T1000 (cell line): Measurements from ENCODE around the gene STMN1.

ENCODE experiments used
- DNase-seq: peaks from one replicate; lab custom pipeline; 2025; ENCODE audit warnings: mixed read lengths; lab: John Stamatoyannopoulos, UW

The STMN1 gene

GRCh38 chr1:25871086-25871703 is 35.0 kb downstream of the STMN1 start:
- no peak for DNase-seq

- no peak for DNase-seq
Measured at GRCh38 chr1:25870614-25871013, 35.6 kb downstream of the STMN1 start.

DNA sequence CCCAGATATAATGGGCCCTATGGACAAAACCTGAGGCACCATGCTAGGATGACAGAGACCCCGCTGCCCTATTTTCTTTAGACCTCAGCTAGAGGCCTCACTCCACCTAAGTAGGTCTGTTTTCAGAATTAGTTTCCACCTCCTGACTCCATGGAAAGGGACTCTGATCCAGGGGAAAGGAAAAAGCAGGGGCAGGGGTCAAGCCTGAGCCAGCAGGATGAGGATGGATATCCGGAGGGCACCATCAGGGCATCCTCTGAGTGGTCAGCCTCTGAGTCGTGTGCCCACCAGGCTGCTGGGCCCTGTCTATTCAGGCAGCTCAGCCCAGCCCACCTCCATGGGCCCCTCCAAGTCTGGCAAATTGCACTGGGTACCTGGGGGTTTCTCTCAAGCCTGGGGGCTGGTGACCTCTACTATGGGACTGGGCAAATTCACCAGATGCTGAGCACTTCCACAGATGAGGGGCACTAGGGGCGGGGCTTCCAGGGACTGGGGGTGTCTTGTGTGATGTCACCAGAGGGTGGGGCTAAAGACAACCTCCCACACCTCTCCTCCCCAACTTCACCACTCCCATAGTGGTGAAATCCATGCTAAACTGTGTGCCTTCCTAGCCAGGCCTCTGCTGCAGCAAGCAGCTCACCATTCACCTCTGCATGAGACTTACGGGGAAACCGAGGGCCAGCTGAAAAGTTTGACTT is 36.2 kb downstream of the STMN1 start:
- no peak for DNase-seq

- DNase-seq, result no peak
Measured at GRCh38 chr1:25867210-25867991, 38.8 kb downstream of the STMN1 start.

DNA sequence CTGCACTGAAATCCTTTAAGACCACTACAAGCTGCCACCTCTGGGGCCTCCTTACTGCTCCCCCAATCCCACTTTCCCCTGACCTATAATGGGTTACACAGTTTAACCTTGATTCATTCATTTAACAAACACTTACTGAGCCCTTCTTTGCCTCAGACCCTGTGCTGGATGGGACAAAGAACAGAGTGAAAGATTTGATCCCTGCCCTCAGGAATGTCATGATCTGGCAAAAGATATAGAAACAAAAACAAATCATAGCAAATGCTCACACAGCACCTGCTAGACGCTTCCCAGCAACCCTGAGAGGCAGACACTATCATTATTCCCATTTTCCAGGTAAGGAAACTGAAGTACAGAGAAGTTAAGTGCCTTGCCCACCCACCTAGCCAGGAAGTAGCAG is 39.9 kb downstream of the STMN1 start:
- no peak for DNase-seq

DNA sequence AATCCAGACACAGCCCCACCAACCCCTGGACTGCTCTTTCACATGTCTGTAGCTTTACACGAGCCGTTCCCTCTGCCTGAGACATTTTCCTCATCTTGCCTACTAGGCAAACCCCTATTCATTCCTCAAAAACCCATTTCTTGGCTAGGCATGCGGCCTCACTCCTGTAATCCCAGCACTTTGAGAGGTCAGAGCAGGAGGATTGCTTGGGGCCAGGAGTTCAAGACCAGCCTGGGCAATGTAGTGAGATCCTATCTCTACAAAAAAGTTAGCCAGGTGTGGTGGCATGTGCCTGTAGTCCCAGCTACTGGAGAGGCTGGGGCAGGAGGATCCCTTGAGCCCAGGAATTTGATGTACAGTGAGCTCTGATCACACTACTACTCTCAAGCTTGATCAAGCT is 41.8 kb downstream of the STMN1 start:
- no peak for DNase-seq

GRCh38 chr1:25863486-25864262 is 42.5 kb downstream of the STMN1 start:
- no peak for DNase-seq

- no peak for DNase-seq
Measured at GRCh38 chr1:25862785-25863485, 43.3 kb downstream of the STMN1 start.

GRCh38 chr1:25861316-25862286 is 44.6 kb downstream of the STMN1 start:
- DNase-seq, result no peak

- DNase-seq, result peak; percentile 91
Measured at GRCh38 chr1:25858906-25859789, 47.1 kb downstream of the STMN1 start, which contains the start of gene AUNIP. Gene AUNIP (minus strand): TSS chr1:25859457. CDS start chr1:25859357, 100 bp downstream.

DNA sequence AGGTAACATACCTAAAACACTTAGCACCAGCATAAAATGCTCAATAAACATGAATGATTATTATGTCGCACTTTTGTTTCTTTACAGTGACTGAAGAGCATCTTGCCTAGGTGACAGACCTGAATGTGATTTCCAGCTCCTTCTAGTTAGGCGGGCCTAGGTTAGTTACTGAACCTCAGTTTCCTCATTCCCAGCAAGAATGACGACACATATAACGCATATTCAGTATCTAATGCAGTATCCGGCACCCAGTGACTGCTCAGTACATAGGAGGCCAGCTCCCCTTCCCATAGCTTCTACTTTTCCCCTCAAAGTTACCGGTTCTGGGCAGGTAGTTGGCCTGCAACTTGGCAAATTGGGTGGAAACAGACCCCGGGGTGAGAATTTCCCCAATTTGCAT is 47.7 kb downstream of the STMN1 start:
- no peak for DNase-seq

GRCh38 chr1:25856856-25857255 is 49.4 kb downstream of the STMN1 start:
- DNase-seq, result no peak

- no peak for DNase-seq
Measured at GRCh38 chr1:25854554-25854953, 51.7 kb downstream of the STMN1 start.
